ENCODE results near the gene FNBP1L. TPM values are rescaled to one million over a fixed set of nuclear protein-coding genes. Genes with fewer than 3 reads are reported as not detected.

The FNBP1L gene
- polyA plus RNA-seq, 1 donor (not counting 4 experiments of a cell fraction or from before 2014, with no cell fraction given) = 22.9 TPM

GRCh38 chr1:93587354-93587753 is 139.4 kb downstream of the FNBP1L start:
- H3K36me3 ChIP-seq (ENCODE audit: control insufficient read depth in 2 of 2, extremely low read depth in 1 of 2, insufficient read depth in 2 of 2, low read length in 2 of 2) = peaks cover 60 to 81% of the 10 kb centered on the region in 2 experiments
- TF ChIP-seq EZH2 (IDR thresholded peaks at IDR 0.05; ENCODE audit: low read length) = no peak
- no peak for TF ChIP-seq CTCF (optimal IDR thresholded peaks at IDR 0.05 in 1 of 3, IDR thresholded peaks at IDR 0.05 in 1 of 3, conservative IDR thresholded peaks at IDR 0.05 in 1 of 3; ENCODE audit: extremely low read depth in 1 of 3, insufficient read depth in 2 of 3, low read length in 3 of 3)
- no peak overlapping the region for H3K4me2 ChIP-seq (ENCODE audit: control insufficient read depth, extremely low read depth, insufficient read depth, low read depth, low read length)
- H3K27me3 ChIP-seq (ENCODE audit: control insufficient read depth, extremely low read depth, insufficient read depth, low read length) = no peaks in the 10 kb centered on the region
- no peak overlapping the region for H3K9ac ChIP-seq (ENCODE audit: control insufficient read depth, extremely low read depth, insufficient read depth, low read length)
- FAIRE-seq = no peak
- peaks cover 48% of the 10 kb centered on the region for H4K20me1 ChIP-seq (ENCODE audit: control insufficient read depth, extremely low read depth, insufficient read depth, low read length)
- dilution Hi-C loops (cut with MboI; ENCODE audit: extremely low pct_ligation_motif_present, low sequenced_read_pairs) = no loop called here
- H3K4me1 ChIP-seq (ENCODE audit: control insufficient read depth, extremely low read depth, insufficient read depth, low read length) = peaks cover 18% of the 10 kb centered on the region
- no peak overlapping the region for H2AFZ ChIP-seq (ENCODE audit: control insufficient read depth, low read length)
- peaks cover 8% of the 10 kb centered on the region for H3K9me1 ChIP-seq (ENCODE audit: control insufficient read depth, extremely low read depth, insufficient read depth, low read length)
- H3K27ac ChIP-seq (ENCODE audit: control insufficient read depth, insufficient read depth, low read length) = no peak overlapping the region
- no peaks in the 10 kb centered on the region for H3K9me3 ChIP-seq (ENCODE audit: control insufficient read depth, low read depth, low read length)
- H3K4me3 ChIP-seq (ENCODE audit: control insufficient read depth in 2 of 3, extremely low read depth in 1 of 3, insufficient read depth in 2 of 3, low read depth in 1 of 3, low read length in 3 of 3) = no peak overlapping the region
- DNase-seq (ENCODE audit: low read depth, low spot score) = no peak
- peaks cover 86% of the 10 kb centered on the region for H3K79me2 ChIP-seq (ENCODE audit: control insufficient read depth, insufficient read depth, low read length)

GRCh38 chr1:93588206-93588605 is 140.3 kb downstream of the FNBP1L start:
- FAIRE-seq (no peak), DNase-seq (ENCODE audit: low read depth, low spot score) (no peak)
- Histone ChIP-seq H3K4me2 (ENCODE audit: control insufficient read depth, extremely low read depth, insufficient read depth, low read depth, low read length) (no peak overlapping the region), H3K9me1 (ENCODE audit: control insufficient read depth, extremely low read depth, insufficient read depth, low read length) (peaks cover 12% of the 10 kb centered on the region), H3K36me3 (ENCODE audit: control insufficient read depth in 2 of 2, extremely low read depth in 1 of 2, insufficient read depth in 2 of 2, low read length in 2 of 2) (peaks cover 57 to 75% of the 10 kb centered on the region in 2 experiments), H3K27me3 (ENCODE audit: control insufficient read depth, extremely low read depth, insufficient read depth, low read length) (no peaks in the 10 kb centered on the region), H3K4me1 (ENCODE audit: control insufficient read depth, extremely low read depth, insufficient read depth, low read length) (peaks cover 25% of the 10 kb centered on the region), H3K27ac (ENCODE audit: control insufficient read depth, insufficient read depth, low read length) (no peak overlapping the region), H3K79me2 (ENCODE audit: control insufficient read depth, insufficient read depth, low read length) (peaks cover 86% of the 10 kb centered on the region), H3K9ac (ENCODE audit: control insufficient read depth, extremely low read depth, insufficient read depth, low read length) (no peak overlapping the region), H3K4me3 (ENCODE audit: control insufficient read depth in 2 of 3, extremely low read depth in 1 of 3, insufficient read depth in 2 of 3, low read depth in 1 of 3, low read length in 3 of 3) (no peak overlapping the region), H2AFZ (ENCODE audit: control insufficient read depth, low read length) (no peak overlapping the region), H3K9me3 (ENCODE audit: control insufficient read depth, low read depth, low read length) (no peaks in the 10 kb centered on the region), H4K20me1 (ENCODE audit: control insufficient read depth, extremely low read depth, insufficient read depth, low read length) (peaks cover 56% of the 10 kb centered on the region)
- dilution Hi-C loops (cut with MboI; ENCODE audit: extremely low pct_ligation_motif_present, low sequenced_read_pairs) = no loop called here
- TF ChIP-seq CTCF (optimal IDR thresholded peaks at IDR 0.05 in 1 of 3, IDR thresholded peaks at IDR 0.05 in 1 of 3, conservative IDR thresholded peaks at IDR 0.05 in 1 of 3; ENCODE audit: extremely low read depth in 1 of 3, insufficient read depth in 2 of 3, low read length in 3 of 3) = no peak
